DND-41 (cell line): ENCODE results near the gene CYP11A1.

Source experiments
- ATAC-seq: fragments of 200-7000 bp; cut with Tn5 transposase; 3 replicates; pipeline ENCODE4 v1.9.1; 2021; ENCODE audit warnings: low read depth; ENCODE audit not compliant: insufficient read depth
- DNase-seq: peaks from one replicate; pipeline ENCODE4 v3.0.0-alpha.2; 2020
- H2AFZ ChIP-seq: 2 replicates; pipeline ENCODE4 v1.6.0; 2012; ENCODE audit warnings: low read depth, low read length
- H3K27ac ChIP-seq: 2 replicates; pipeline ENCODE4 v1.5.1; 2012; ENCODE audit warnings: low read length, inconsistent platforms
- H3K27me3 ChIP-seq: fragments of 200-600 bp; sonication (generic); 2 replicates; pipeline ENCODE4 v1.6.0; 2012; ENCODE audit warnings: low read length, mild to moderate bottlenecking, inconsistent platforms; ENCODE audit not compliant: insufficient read depth, poor library complexity
- H3K36me3 ChIP-seq: 2 replicates; pipeline ENCODE4 v1.5.1; 2012; ENCODE audit warnings: low read length, inconsistent platforms; ENCODE audit not compliant: insufficient read depth
- H3K4me1 ChIP-seq: 2 replicates; pipeline ENCODE4 v1.5.1; 2012; ENCODE audit warnings: mild to moderate bottlenecking, low read length; ENCODE audit not compliant: insufficient read depth
- H3K4me2 ChIP-seq: 2 replicates; pipeline ENCODE4 v1.6.0; 2012; ENCODE audit warnings: mild to moderate bottlenecking, moderate library complexity, low read length, inconsistent platforms; ENCODE audit not compliant: insufficient read depth
- H3K4me3 ChIP-seq, 2 experiments: fragments of 200-600 bp in 1 of 2; shearing (Covaris generic) in 1 of 2; 2 replicates each; pipeline ENCODE4 v1.5.1; 2012 to 2016; ENCODE audit warnings: inconsistent platforms in 2 of 2, low read length in 2 of 2, mild to moderate bottlenecking in 2 of 2, low read depth in 1 of 2, moderate library complexity in 1 of 2
- H3K79me2 ChIP-seq: 2 replicates; pipeline ENCODE4 v1.6.0; 2012; ENCODE audit warnings: low read length, inconsistent platforms; ENCODE audit not compliant: insufficient read depth
- H3K9ac ChIP-seq: 2 replicates; pipeline ENCODE4 v1.6.0; 2012; ENCODE audit warnings: low read depth, mild to moderate bottlenecking, inconsistent platforms, low read length, moderate library complexity
- H3K9me3 ChIP-seq: 2 replicates; pipeline ENCODE4 v1.5.1; 2012; ENCODE audit warnings: low read length, moderate library complexity, mild to moderate bottlenecking, inconsistent platforms; ENCODE audit not compliant: insufficient read depth, severe bottlenecking
- H4K20me1 ChIP-seq: 2 replicates; pipeline ENCODE4 v1.6.0; 2012; ENCODE audit warnings: low read length; ENCODE audit not compliant: insufficient read depth
- EZH2 ChIP-seq: IDR thresholded peaks from 3 replicates; pipeline ENCODE4 v1.6.1; 2012; ENCODE audit warnings: borderline replicate concordance, low read depth, mild to moderate bottlenecking, moderate library complexity, low read length, inconsistent platforms; ENCODE audit not compliant: severe bottlenecking
- TF ChIP-seq, protein P1 (sequence below): IDR thresholded peaks from 2 replicates; pipeline ENCODE4 v1.5.1; 2012; ENCODE audit warnings: borderline replicate concordance, low read length, moderate library complexity, mild to moderate bottlenecking; ENCODE audit not compliant: poor library complexity, severe bottlenecking; ENCODE audit errors: extremely low read depth

CYP11A1 gene

DNA sequence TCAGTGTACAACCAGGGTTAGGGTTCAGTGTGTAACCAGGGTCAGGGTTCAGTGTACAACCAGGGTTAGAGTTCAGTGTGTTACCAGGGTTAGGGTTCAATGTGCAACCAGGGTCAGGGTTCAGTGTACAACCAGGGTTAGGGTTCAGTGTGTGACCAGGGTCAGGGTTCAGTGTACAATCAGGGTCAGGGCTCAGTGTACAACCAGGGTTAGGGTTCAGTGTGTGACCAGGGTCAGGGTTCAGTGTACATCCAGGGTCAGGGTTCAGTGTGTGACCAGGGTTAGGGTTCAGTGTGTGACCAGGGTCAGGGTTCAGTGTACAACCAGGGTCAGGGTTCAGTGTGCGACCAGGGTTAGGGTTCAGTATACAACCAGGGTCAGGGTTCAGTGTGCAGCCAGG lies 33.3 kb downstream of the CYP11A1 start:
- no peak overlapping the region for H2AFZ ChIP-seq
- H4K20me1 ChIP-seq: no peaks in the 10 kb centered on the region
- H3K9ac ChIP-seq: no peak overlapping the region
- no peaks in the 10 kb centered on the region for H3K36me3 ChIP-seq
- no peak overlapping the region for H3K27ac ChIP-seq
- DNase-seq (no peak), ATAC-seq (no peak)
- H3K4me2 ChIP-seq: no peak overlapping the region
- no peaks in the 10 kb centered on the region for H3K79me2 ChIP-seq
- no peaks in the 10 kb centered on the region for H3K9me3 ChIP-seq
- no peaks in the 10 kb centered on the region for H3K4me1 ChIP-seq
- H3K27me3 ChIP-seq: peaks cover 7% of the 10 kb centered on the region
- H3K4me3 ChIP-seq: no peak overlapping the region
- no peak for TF ChIP-seq EZH2
- TF ChIP-seq, protein P1, sequence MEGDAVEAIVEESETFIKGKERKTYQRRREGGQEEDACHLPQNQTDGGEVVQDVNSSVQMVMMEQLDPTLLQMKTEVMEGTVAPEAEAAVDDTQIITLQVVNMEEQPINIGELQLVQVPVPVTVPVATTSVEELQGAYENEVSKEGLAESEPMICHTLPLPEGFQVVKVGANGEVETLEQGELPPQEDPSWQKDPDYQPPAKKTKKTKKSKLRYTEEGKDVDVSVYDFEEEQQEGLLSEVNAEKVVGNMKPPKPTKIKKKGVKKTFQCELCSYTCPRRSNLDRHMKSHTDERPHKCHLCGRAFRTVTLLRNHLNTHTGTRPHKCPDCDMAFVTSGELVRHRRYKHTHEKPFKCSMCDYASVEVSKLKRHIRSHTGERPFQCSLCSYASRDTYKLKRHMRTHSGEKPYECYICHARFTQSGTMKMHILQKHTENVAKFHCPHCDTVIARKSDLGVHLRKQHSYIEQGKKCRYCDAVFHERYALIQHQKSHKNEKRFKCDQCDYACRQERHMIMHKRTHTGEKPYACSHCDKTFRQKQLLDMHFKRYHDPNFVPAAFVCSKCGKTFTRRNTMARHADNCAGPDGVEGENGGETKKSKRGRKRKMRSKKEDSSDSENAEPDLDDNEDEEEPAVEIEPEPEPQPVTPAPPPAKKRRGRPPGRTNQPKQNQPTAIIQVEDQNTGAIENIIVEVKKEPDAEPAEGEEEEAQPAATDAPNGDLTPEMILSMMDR: no peak

DNA sequence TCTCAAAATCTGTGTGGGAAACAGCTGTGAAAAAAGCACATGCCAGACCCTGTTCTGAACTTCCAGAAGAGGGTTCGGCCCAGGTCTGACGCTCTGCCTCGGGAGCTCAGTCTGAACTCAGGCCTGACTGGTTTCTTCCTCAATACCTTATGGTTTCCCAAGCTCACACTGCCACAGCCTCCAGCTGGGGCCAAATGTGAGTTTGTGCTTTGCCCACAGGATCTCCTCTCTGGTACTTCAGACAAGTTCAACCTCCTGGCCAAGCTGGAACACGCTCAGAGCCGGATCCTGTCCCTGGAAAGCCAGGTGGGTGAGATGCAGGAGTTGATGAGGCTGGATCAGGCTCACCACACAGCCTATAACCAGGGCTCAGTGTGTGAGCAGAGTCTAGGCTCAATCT lies 33.8 kb downstream of the CYP11A1 start:
- H3K36me3 ChIP-seq: no peaks in the 10 kb centered on the region
- H3K27me3 ChIP-seq: peaks cover 7% of the 10 kb centered on the region
- no peaks in the 10 kb centered on the region for H3K4me1 ChIP-seq
- DNase-seq (no peak), ATAC-seq (no peak)
- H3K4me3 ChIP-seq: no peak overlapping the region
- TF ChIP-seq, protein P1: no peak
- TF ChIP-seq EZH2: no peak
- H2AFZ ChIP-seq: no peak overlapping the region
- H3K9me3 ChIP-seq: no peaks in the 10 kb centered on the region
- H3K4me2 ChIP-seq: no peak overlapping the region
- no peaks in the 10 kb centered on the region for H4K20me1 ChIP-seq
- H3K27ac ChIP-seq: no peak overlapping the region
- H3K9ac ChIP-seq: no peak overlapping the region
- no peaks in the 10 kb centered on the region for H3K79me2 ChIP-seq

DNA sequence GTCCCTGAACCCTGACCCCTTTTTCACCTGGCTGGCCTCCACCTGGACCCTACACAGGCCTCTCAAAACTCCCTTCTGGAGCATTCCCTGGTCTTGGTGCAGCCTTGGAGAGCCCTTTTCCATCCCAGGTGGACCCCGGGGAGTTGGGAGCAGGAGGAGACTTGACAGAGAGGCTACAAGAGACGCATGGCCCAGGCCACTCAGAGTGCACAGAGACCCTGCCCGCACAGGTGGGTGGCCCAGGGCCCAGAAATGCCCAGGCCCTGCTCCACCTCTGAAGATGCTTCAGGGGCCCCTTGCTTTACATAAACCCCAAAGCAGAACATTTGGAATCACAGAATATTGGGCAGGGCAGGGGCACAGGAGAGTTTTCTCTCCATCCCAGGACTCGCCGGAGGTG lies 34.4 kb downstream of the CYP11A1 start:
- H3K36me3 ChIP-seq: no peaks in the 10 kb centered on the region
- no peak overlapping the region for H3K9ac ChIP-seq
- H4K20me1 ChIP-seq: no peaks in the 10 kb centered on the region
- no peaks in the 10 kb centered on the region for H3K4me1 ChIP-seq
- no peaks in the 10 kb centered on the region for H3K79me2 ChIP-seq
- no peak for ATAC-seq
- H3K27me3 ChIP-seq: peaks cover 7% of the 10 kb centered on the region
- H3K27ac ChIP-seq: no peak overlapping the region
- TF ChIP-seq EZH2: no peak
- TF ChIP-seq, protein P1: no peak
- H2AFZ ChIP-seq: no peak overlapping the region
- H3K9me3 ChIP-seq: no peaks in the 10 kb centered on the region
- no peak overlapping the region for H3K4me3 ChIP-seq
- DNase-seq: no peak
- H3K4me2 ChIP-seq: no peak overlapping the region

DNA sequence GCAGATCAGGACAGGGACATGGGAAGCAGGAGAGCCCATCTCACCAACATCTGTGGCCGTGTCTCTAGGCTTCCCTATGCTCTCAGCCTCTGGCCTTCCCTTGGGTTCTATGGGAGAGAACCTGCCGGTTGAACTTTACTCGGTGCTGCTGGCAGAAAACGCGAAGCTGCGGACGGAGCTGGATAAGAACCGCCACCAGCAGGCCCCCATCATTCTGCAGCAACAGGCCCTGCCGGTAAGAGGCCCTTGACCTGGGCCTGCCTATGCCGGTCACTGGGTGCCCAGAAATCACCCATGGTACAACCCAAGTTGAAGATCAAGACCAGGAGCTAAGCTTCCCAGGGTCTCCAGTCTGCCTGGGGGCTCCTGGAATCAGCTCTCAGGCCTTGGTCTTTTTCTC lies 34.8 kb downstream of the CYP11A1 start:
- H4K20me1 ChIP-seq: no peaks in the 10 kb centered on the region
- H3K36me3 ChIP-seq: no peaks in the 10 kb centered on the region
- no peaks in the 10 kb centered on the region for H3K79me2 ChIP-seq
- no peak overlapping the region for H3K4me3 ChIP-seq
- ATAC-seq (no peak), DNase-seq (no peak)
- no peak overlapping the region for H3K9ac ChIP-seq
- no peak overlapping the region for H3K27ac ChIP-seq
- no peaks in the 10 kb centered on the region for H3K4me1 ChIP-seq
- TF ChIP-seq EZH2: no peak
- no peaks in the 10 kb centered on the region for H3K9me3 ChIP-seq
- H2AFZ ChIP-seq: no peak overlapping the region
- H3K27me3 ChIP-seq: peaks cover 7% of the 10 kb centered on the region
- no peak overlapping the region for H3K4me2 ChIP-seq
